T-helper 1 cell (primary cell): ENCODE data around the gene PCDHA8.
"Not testable (repeated sequence)": the region's sequence is repeated elsewhere in the genome, so short reads cannot be mapped to it uniquely, and the experiment has no call there.

ENCODE experiments used
- DNase-seq, 5 donors: peaks; one replicate each; pipeline ENCODE4 v3.0.0-alpha.2; 2012 to 2020

Gene PCDHA8

GRCh38 chr5:140870221-140871201, 29.5 kb downstream of the PCDHA8 start:
- DNase-seq, result no peak

- DNase-seq, result no peak
These were observed 34.4 kb downstream of the PCDHA8 start, which contains the start of gene PCDHA12 for GRCh38 chr5:140875085-140876065. PCDHA12 (plus strand) TSS chr5:140875308; CDS start chr5:140875473, 165 bp downstream.

GRCh38 chr5:140876541-140877261, 35.7 kb downstream of the PCDHA8 start:
- not testable (repeated sequence) for DNase-seq

- no peak for DNase-seq
These were observed 36.2 kb downstream of the PCDHA8 start for GRCh38 chr5:140877262-140877581.

GRCh38 chr5:140881889-140882590, 41.1 kb downstream of the PCDHA8 start, which contains the start of gene PCDHA13:
PCDHA13 (plus strand) TSS chr5:140882124; CDS start chr5:140882269, 145 bp downstream.
- DNase-seq, result no peak

GRCh38 chr5:140882591-140882899, 41.6 kb downstream of the PCDHA8 start:
- no peak for DNase-seq

- no peak for DNase-seq
These were observed 42.4 kb downstream of the PCDHA8 start for GRCh38 chr5:140883373-140883772.

GRCh38 chr5:140883927-140884697, 43.1 kb downstream of the PCDHA8 start:
- no peak for DNase-seq
